Neural progenitor cell (in vitro differentiated cells): ENCODE data around the gene FOXN3.

Experiments used
- CTCF ChIP-seq: fragments of 200-600 bp; sonication (generic); IDR thresholded peaks from 2 replicates; pipeline ENCODE4 v1.5.1; 2017; ENCODE audit warnings: antibody characterized with exemption, mild to moderate bottlenecking
- EZH2phosphoT487 ChIP-seq: fragments of 200-600 bp; sonication (generic); IDR thresholded peaks from 2 replicates; pipeline ENCODE4 v1.6.1; 2017; ENCODE audit warnings: antibody characterized with exemption

- TF ChIP-seq EZH2phosphoT487 (no peak), CTCF (no peak)
Observed at GRCh38 chr14:89365061-89365801, 51.8 kb downstream of the FOXN3 start.
